MM.1S (cell line): Measurements from ENCODE around the gene PHLDB1.

Experiments used
- CTCF ChIP-seq: fragments of 300-600 bp; sonication (generic); IDR thresholded peaks from 2 replicates; pipeline ENCODE4 v1.5.1; 2016; ENCODE audit warnings: antibody characterized with exemption, low read length, mixed read lengths
- EZH2 ChIP-seq: fragments of 300-600 bp; sonication (generic); optimal IDR thresholded peaks from 2 replicates; pipeline ENCODE3; 2017; ENCODE audit warnings: low read depth, mild to moderate bottlenecking, antibody characterized with exemption, low read length, mixed read lengths

GRCh38 chr11:118635237-118635591 lies 27.8 kb downstream of the PHLDB1 start:
- TF ChIP-seq CTCF (no peak), EZH2 (no peak)
